DOHH2 (cell line): Measurements from ENCODE around the gene MPPED1.

Experiments used
- H3F3A ChIP-seq: fragments of 200-600 bp; sonication (generic), shearing (Covaris generic); 2 replicates; pipeline ENCODE4 v1.6.0; 2016; ENCODE audit warnings: antibody characterized with exemption, mild to moderate bottlenecking; ENCODE audit not compliant: control insufficient read depth, insufficient read depth
- H3K27ac ChIP-seq: fragments of 200-600 bp; sonication (generic); 2 replicates; pipeline ENCODE4 v1.5.1; 2014; ENCODE audit warnings: low read depth, mild to moderate bottlenecking, low read length, moderate library complexity
- H3K27me3 ChIP-seq: fragments of 200-600 bp; sonication (generic); 2 replicates; pipeline ENCODE4 v1.6.1; 2014; ENCODE audit warnings: mild to moderate bottlenecking, low read length, mixed read lengths; ENCODE audit not compliant: control insufficient read depth
- H3K36me3 ChIP-seq: fragments of 200-600 bp; sonication (generic); 2 replicates; pipeline ENCODE4 v1.6.1; 2014; ENCODE audit warnings: mild to moderate bottlenecking, low read length, moderate library complexity, mixed read lengths; ENCODE audit not compliant: control insufficient read depth
- H3K4me1 ChIP-seq: fragments of 200-600 bp; sonication (generic); 2 replicates; pipeline ENCODE4 v1.6.1; 2014; ENCODE audit warnings: mild to moderate bottlenecking, low read length, mixed read lengths; ENCODE audit not compliant: control insufficient read depth
- H3K4me2 ChIP-seq: fragments of 200-600 bp; sonication (generic); 2 replicates; pipeline ENCODE4 v1.6.0; 2014; ENCODE audit warnings: mild to moderate bottlenecking, low read length, moderate library complexity
- H3K4me3 ChIP-seq: fragments of 200-600 bp; sonication (generic); 2 replicates; pipeline ENCODE4 v1.5.1; 2014; ENCODE audit warnings: mild to moderate bottlenecking, low read length, mixed read lengths
- H3K79me2 ChIP-seq: fragments of 200-600 bp; sonication (generic); 2 replicates; pipeline ENCODE4 v1.6.1; 2014; ENCODE audit warnings: mild to moderate bottlenecking, low read length, mixed read lengths; ENCODE audit not compliant: control insufficient read depth
- H3K9me2 ChIP-seq: fragments of 200-600 bp; sonication (generic); replicated peaks from 2 replicates; pipeline ENCODE4 v1.6.1; 2014; ENCODE audit warnings: mild to moderate bottlenecking, low read length, mixed read lengths; ENCODE audit not compliant: control insufficient read depth
- H3K9me3 ChIP-seq: fragments of 200-600 bp; sonication (generic); 2 replicates; pipeline ENCODE4 v1.6.1; 2014; ENCODE audit warnings: antibody characterized with exemption, low read length, mixed read lengths; ENCODE audit not compliant: control insufficient read depth, insufficient read depth
- H4K20me1 ChIP-seq: fragments of 200-600 bp; sonication (generic); 2 replicates; pipeline ENCODE4 v1.6.0; 2014; ENCODE audit warnings: low read depth, mild to moderate bottlenecking, antibody characterized with exemption, low read length, moderate library complexity; ENCODE audit not compliant: control insufficient read depth, insufficient read depth
- CTCF ChIP-seq: fragments of 200-600 bp; sonication (generic); IDR thresholded peaks from one replicate; pipeline ENCODE4 v1.5.1; 2014; ENCODE audit warnings: antibody characterized with exemption, mild to moderate bottlenecking, low read depth, low read length; ENCODE audit not compliant: poor library complexity, severe bottlenecking
- EZH2phosphoT487 ChIP-seq: fragments of 200-600 bp; sonication (generic); IDR thresholded peaks from 2 replicates; pipeline ENCODE4 v1.6.1; 2017; ENCODE audit warnings: borderline replicate concordance, mild to moderate bottlenecking, antibody characterized with exemption, low read length, moderate library complexity, mixed read lengths

The MPPED1 gene

GRCh38 chr22:43493297-43493696, 81.5 kb downstream of the MPPED1 start:
- Histone ChIP-seq H3K27ac (no peak overlapping the region), H3F3A (no peaks in the 10 kb centered on the region), H3K36me3 (no peaks in the 10 kb centered on the region), H3K9me2 (no peaks in the 10 kb centered on the region), H3K79me2 (no peaks in the 10 kb centered on the region), H3K4me1 (no peaks in the 10 kb centered on the region), H3K9me3 (no peaks in the 10 kb centered on the region; the same call in 1 of the 2 replicates), H3K4me3 (no peak overlapping the region), H4K20me1 (no peaks in the 10 kb centered on the region), H3K4me2 (no peak overlapping the region), H3K27me3 (no peaks in the 10 kb centered on the region)
- TF ChIP-seq EZH2phosphoT487 (no peak), CTCF (no peak)

GRCh38 chr22:43497956-43498855, 86.4 kb downstream of the MPPED1 start:
- Histone ChIP-seq H3K27me3 (no peaks in the 10 kb centered on the region), H3K9me2 (no peaks in the 10 kb centered on the region), H3K79me2 (no peaks in the 10 kb centered on the region), H3K27ac (no peak overlapping the region), H3K4me1 (no peaks in the 10 kb centered on the region), H3K9me3 (no peaks in the 10 kb centered on the region; the same call in 1 of the 2 replicates), H3K4me3 (no peak overlapping the region), H3K4me2 (no peak overlapping the region), H4K20me1 (no peaks in the 10 kb centered on the region), H3K36me3 (no peaks in the 10 kb centered on the region), H3F3A (no peaks in the 10 kb centered on the region)
- TF ChIP-seq CTCF (no peak), EZH2phosphoT487 (no peak)

GRCh38 chr22:43498856-43499253, 87.0 kb downstream of the MPPED1 start:
- H3K36me3 ChIP-seq = no peaks in the 10 kb centered on the region
- TF ChIP-seq EZH2phosphoT487 = no peak
- no peak for TF ChIP-seq CTCF
- H3K79me2 ChIP-seq = no peaks in the 10 kb centered on the region
- H4K20me1 ChIP-seq = no peaks in the 10 kb centered on the region
- H3F3A ChIP-seq = no peaks in the 10 kb centered on the region
- H3K9me2 ChIP-seq = no peaks in the 10 kb centered on the region
- H3K27ac ChIP-seq = no peak overlapping the region
- no peak overlapping the region for H3K4me3 ChIP-seq
- no peaks in the 10 kb centered on the region for H3K27me3 ChIP-seq
- H3K4me1 ChIP-seq = no peaks in the 10 kb centered on the region
- H3K4me2 ChIP-seq = no peak overlapping the region
- H3K9me3 ChIP-seq = no peaks in the 10 kb centered on the region; the same call in 1 of the 2 replicates
